SH-SY5Y (cell line): ENCODE data around the gene UBFD1.

ENCODE experiments used
- GATA2 ChIP-seq: IDR thresholded peaks from 2 replicates; pipeline ENCODE4 v1.6.1; 2011; ENCODE audit warnings: mild to moderate bottlenecking, low read depth, low read length
- GATA3 ChIP-seq: IDR thresholded peaks from 2 replicates; pipeline ENCODE4 v1.6.1; 2011; ENCODE audit warnings: low read depth, mild to moderate bottlenecking, low read length, moderate library complexity

- TF ChIP-seq GATA2 (no peak), GATA3 (no peak)
Measured at GRCh38 chr16:23597003-23597756, 39.7 kb downstream of the UBFD1 start.
